Thoracic aorta (tissue), 2 donors: ENCODE measurements around the gene ZNF597. TPM values are rescaled to one million over a fixed set of nuclear protein-coding genes. Genes with fewer than 3 reads are reported as not detected.
"Not testable (repeated sequence)": the region's sequence is repeated elsewhere in the genome, so short reads cannot be mapped to it uniquely, and the experiment has no call there.

Experiments used
- ATAC-seq: fragments of 150-250 bp; one replicate; pipeline ENCODE4 v1.8.0; 2017; ENCODE audit warnings: low read depth; ENCODE audit not compliant: insufficient number of reproducible peaks, low FRiP score
- DNase-seq: peaks from one replicate; pipeline ENCODE4 v3.0.0-alpha.2; 2020; ENCODE audit warnings: low spot score
- H3K27ac ChIP-seq, 2 donors: fragments of 200-600 bp; sonication (generic); 1 replicate in 1 of 2; 2 replicates in 1 of 2; pipeline ENCODE4 v1.5.1; 2016; ENCODE audit warnings: mild to moderate bottlenecking in 2 of 2, moderate library complexity in 2 of 2
- H3K27me3 ChIP-seq: fragments of 200-600 bp; sonication (generic); replicated peaks from 2 replicates; pipeline ENCODE4 v1.6.0; 2016; ENCODE audit warnings: mild to moderate bottlenecking; ENCODE audit not compliant: insufficient read depth
- H3K36me3 ChIP-seq: fragments of 200-600 bp; sonication (generic); one replicate; pipeline ENCODE4 v1.5.1; 2016
- H3K4me1 ChIP-seq, 2 donors: fragments of 200-600 bp; sonication (generic); 1 replicate in 1 of 2; 2 replicates in 1 of 2; pipeline versions ENCODE4 v1.5.1 to v1.6.0; 2016; ENCODE audit warnings: low read depth in 2 of 2, mild to moderate bottlenecking in 1 of 2; ENCODE audit not compliant: control insufficient read depth in 1 of 2
- H3K4me3 ChIP-seq: fragments of 200-600 bp; sonication (generic); 2 replicates; pipeline ENCODE4 v1.5.1; 2016; ENCODE audit warnings: mild to moderate bottlenecking
- H3K9me3 ChIP-seq: fragments of 200-600 bp; sonication (generic); 2 replicates; pipeline ENCODE4 v1.5.1; 2016
- total RNA-seq, 2 donors: library from RNA; depleted of rRNA; stranded (reverse); fragments of >200 nt; gene quantifications; one replicate each; pipeline versions ENCODE4 v1.1.0 to v1.2.3, GENCODE V29; 2016
- TF ChIP-seq, protein P1 (sequence below): fragments of 200-600 bp; sonication (generic); IDR thresholded peaks from one replicate; pipeline ENCODE4 v1.5.1; 2019; ENCODE audit warnings: antibody characterized with exemption

ZNF597 gene
- total RNA-seq, 2 donors from 2014 or later = 2.3 to 6.2 TPM

DNA sequence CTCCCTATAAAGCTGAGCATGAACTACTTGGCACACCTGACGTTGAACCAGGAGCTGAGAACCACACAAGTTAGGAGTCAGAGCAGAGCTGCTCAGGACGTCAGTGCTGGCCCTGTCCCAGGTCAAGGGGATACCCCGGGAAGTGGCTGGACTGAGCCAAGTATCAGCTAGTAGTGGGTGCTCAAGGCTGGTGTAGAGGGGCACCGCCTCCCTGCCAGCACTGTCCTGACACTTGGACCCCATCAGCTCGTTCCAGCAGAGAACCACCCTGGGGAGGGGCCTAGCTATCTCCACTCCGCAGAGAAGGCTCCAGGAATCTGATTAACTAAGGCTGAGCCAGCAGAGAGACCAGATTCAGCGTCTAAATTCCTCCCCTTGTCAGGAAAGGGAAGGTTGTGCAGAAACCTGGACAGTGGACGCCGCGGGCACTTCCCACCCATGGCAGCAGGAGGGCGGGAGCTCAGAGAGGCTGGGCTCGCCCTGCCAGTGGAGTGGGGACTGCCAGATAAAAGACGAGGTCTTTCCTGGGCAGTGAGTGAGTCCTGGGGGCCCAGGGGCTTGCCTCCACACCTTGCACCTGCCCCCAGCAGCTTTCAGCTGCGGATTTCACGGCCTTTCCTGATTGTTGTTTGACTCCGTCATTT, 31.0 kb upstream of the ZNF597 start:
- ATAC-seq = no peak

DNA sequence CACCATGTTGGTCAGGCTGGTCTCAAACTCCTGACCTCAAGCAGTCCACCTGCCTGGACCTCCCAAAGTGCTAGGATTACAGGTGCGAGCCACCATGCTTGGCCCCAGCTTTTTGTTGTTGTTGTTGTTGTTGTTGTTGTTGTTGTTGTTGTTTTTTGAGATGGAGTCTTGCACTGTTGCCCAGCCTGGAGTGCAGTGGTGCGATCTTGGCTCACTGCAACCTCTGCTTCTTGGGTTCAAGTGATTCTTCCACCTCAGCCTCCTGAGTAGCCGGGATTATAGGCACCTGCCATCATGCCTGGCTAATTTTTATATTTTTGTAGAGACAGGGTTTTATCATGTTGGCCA, 30.3 kb upstream of the ZNF597 start:
- H3K27ac ChIP-seq, H3K9me3 ChIP-seq, H3K4me3 ChIP-seq, DNase-seq, ATAC-seq, H3K27me3 ChIP-seq: not testable (repeated sequence)
- peaks cover under 1 to 10% of the 10 kb centered on the region in 2 donors for H3K4me1 ChIP-seq
- H3K36me3 ChIP-seq = peaks cover 13% of the 10 kb centered on the region

More for the DNA sequence above, 31.0 kb upstream of the ZNF597 start:
- TF ChIP-seq, protein P1, sequence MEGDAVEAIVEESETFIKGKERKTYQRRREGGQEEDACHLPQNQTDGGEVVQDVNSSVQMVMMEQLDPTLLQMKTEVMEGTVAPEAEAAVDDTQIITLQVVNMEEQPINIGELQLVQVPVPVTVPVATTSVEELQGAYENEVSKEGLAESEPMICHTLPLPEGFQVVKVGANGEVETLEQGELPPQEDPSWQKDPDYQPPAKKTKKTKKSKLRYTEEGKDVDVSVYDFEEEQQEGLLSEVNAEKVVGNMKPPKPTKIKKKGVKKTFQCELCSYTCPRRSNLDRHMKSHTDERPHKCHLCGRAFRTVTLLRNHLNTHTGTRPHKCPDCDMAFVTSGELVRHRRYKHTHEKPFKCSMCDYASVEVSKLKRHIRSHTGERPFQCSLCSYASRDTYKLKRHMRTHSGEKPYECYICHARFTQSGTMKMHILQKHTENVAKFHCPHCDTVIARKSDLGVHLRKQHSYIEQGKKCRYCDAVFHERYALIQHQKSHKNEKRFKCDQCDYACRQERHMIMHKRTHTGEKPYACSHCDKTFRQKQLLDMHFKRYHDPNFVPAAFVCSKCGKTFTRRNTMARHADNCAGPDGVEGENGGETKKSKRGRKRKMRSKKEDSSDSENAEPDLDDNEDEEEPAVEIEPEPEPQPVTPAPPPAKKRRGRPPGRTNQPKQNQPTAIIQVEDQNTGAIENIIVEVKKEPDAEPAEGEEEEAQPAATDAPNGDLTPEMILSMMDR = no peak
- no peaks in the 10 kb centered on the region for H3K27me3 ChIP-seq
- H3K4me1 ChIP-seq = peaks cover 0 to 6% of the 10 kb centered on the region in 2 donors
- DNase-seq = no peak
- no peak overlapping the region for H3K4me3 ChIP-seq
- peaks cover 16% of the 10 kb centered on the region for H3K36me3 ChIP-seq
- no peaks in the 10 kb centered on the region for H3K9me3 ChIP-seq
- no peak overlapping the region for H3K27ac ChIP-seq

DNA sequence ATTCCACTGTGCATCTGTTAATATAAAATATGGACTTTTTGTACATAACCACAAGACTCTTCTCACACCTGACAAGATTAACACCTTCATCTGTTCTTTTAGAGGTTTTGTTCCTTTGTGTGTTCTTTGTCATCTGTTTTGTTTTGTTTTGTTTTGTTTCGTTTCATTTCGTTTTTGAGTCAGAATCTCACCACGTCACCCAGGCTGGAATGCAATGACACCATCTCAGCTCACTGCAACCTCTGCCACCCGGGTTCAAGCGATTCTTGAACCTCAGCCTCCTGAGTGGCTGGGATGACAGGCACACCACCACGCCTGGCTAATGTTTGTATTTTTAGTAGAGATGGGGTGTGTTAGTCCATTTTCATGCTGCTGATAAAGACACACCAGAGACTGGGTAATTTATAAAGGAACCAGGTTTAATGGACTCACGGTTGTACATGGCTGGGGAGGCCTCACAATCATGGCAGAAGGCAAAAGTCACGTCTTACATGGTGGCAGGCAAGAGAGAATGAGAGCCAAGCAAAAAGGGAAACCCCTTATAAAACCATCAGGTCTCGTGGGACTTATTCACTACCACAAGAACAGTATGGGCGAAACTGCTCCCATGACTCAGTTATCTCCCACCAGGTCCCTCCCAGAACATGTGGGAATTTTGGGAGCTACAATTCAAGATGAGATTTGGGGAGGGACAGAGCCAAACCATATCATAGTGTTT, 29.7 kb upstream of the ZNF597 start:
- TF ChIP-seq, protein P1 = no peak
- DNase-seq = no peak
- Histone ChIP-seq H3K36me3 (peaks cover 9% of the 10 kb centered on the region), H3K27ac (no peak overlapping the region), H3K27me3 (no peaks in the 10 kb centered on the region), H3K4me1 (peaks cover 4 to 16% of the 10 kb centered on the region in 2 donors), H3K4me3 (no peak overlapping the region), H3K9me3 (no peaks in the 10 kb centered on the region)
- ATAC-seq = no peak

DNA sequence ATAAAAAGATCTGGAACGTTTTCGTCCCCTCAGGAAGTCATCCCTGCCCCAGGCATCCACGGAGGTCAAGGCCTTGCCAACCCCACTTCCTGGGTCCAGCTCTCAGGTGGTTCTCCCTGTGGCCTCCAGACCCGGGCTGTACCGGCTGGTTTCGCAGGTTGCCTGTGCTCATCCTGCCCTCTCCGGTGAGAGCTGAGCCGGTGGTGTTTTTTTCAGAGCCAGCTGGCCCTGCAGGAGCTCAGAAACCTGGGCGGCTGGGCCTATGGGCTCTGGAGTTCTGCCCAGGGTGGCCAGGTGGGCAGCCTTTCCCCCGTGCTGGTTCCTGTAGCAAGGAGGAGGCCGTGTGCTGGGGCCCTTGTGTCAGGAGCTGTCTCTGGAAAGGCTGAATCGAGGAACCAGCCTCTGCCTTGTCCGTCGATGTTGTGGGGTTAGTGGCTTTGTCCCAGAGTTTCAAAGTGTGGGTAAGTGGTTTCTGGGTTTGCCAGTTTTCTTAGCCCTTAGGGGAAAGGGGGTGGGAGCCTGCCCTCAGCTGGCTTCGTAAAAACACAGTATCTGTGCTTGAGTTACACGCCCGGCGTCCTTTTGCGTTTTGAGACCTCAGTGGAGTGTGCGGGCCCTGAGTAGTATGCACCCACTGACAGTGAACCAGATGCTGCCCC, 28.3 kb upstream of the ZNF597 start:
- H3K27ac ChIP-seq = no peak overlapping the region
- no peaks in the 10 kb centered on the region for H3K9me3 ChIP-seq
- no peak overlapping the region for H3K4me3 ChIP-seq
- ATAC-seq (no peak), DNase-seq (no peak)
- peaks cover 4 to 20% of the 10 kb centered on the region in 2 donors for H3K4me1 ChIP-seq
- peaks cover 9% of the 10 kb centered on the region for H3K36me3 ChIP-seq
- H3K27me3 ChIP-seq = no peaks in the 10 kb centered on the region
- TF ChIP-seq, protein P1 = no peak

DNA sequence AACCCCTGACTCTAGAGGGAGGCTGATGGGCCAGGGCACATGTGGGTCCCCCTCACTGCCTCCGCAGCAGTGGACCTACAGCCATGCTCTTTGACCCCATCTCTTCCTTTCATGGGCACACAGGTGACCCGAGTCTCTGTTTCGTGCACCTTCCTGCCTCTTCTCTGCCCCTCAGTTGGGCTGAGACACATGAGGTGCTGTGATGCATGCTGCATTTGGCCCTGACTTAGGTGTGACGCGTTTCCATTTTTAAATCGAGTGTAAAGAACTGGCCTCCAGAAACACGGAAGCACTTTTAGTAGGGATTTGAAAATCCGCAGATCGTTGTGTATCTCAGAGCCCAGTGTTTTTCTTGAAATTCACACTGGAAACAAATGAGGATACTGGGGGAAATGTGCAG, 27.4 kb upstream of the ZNF597 start:
- peaks cover 4 to 20% of the 10 kb centered on the region in 2 donors for H3K4me1 ChIP-seq
- DNase-seq = no peak

More for the DNA sequence above, 27.4 kb upstream of the ZNF597 start:
- Histone ChIP-seq H3K9me3 (no peaks in the 10 kb centered on the region), H3K36me3 (peaks cover 14% of the 10 kb centered on the region), H3K27ac (no peak overlapping the region), H3K4me3 (no peak overlapping the region), H3K27me3 (no peaks in the 10 kb centered on the region)
- no peak for ATAC-seq
- TF ChIP-seq, protein P1 = no peak
